Natural killer cell (primary cell): ENCODE measurements around the gene RYR2. TPM values are rescaled to one million over a fixed set of nuclear protein-coding genes. Genes with fewer than 3 reads are reported as not detected.

ENCODE experiments used
- ATAC-seq, 3 donors: fragments of 150-1000 bp in 2 of 3; fragments of 200-7000 bp in 1 of 3; cut with Tn5 transposase; 1 replicate in 1 of 3; 2 replicates in 2 of 3; pipeline ENCODE4 v1.10.0; 2021; ENCODE audit warnings: mild to moderate bottlenecking in 2 of 3, moderate library complexity in 2 of 3
- DNase-seq, 2 donors: peaks; one replicate each; pipeline versions ENCODE4 v3.0.0 to v3.0.0-alpha.2; 2013 to 2021; ENCODE audit warnings: mixed read lengths in 1 of 2
- H3K27ac ChIP-seq: one replicate; pipeline ENCODE4 v1.5.1; 2013; ENCODE audit warnings: mild to moderate bottlenecking, low read length
- H3K27me3 ChIP-seq: one replicate; pipeline ENCODE4 v1.6.1; 2013; ENCODE audit warnings: low read length; ENCODE audit not compliant: control insufficient read depth, insufficient read depth
- H3K36me3 ChIP-seq: one replicate; pipeline ENCODE4 v1.6.1; 2013; ENCODE audit warnings: low read length; ENCODE audit not compliant: control insufficient read depth, insufficient read depth
- H3K4me1 ChIP-seq: one replicate; pipeline ENCODE4 v1.6.1; 2013; ENCODE audit warnings: low read length; ENCODE audit not compliant: control insufficient read depth, insufficient read depth
- H3K4me3 ChIP-seq: one replicate; pipeline ENCODE4 v1.5.1; 2013; ENCODE audit warnings: low read length
- H3K9me3 ChIP-seq: one replicate; pipeline ENCODE4 v1.6.1; 2013; ENCODE audit warnings: low read length; ENCODE audit not compliant: control insufficient read depth, insufficient read depth
- H3K27ac Mint-ChIP-seq, 2 donors: one replicate each; pipeline ENCODE4 v1.8.0; 2022; ENCODE audit warnings: mild to moderate bottlenecking in 2 of 2, mixed read lengths in 2 of 2, moderate library complexity in 1 of 2
- H3K27me3 Mint-ChIP-seq, 2 donors: one replicate each; pipeline ENCODE4 v1.8.0; 2022; ENCODE audit warnings: low read depth in 2 of 2, mixed read lengths in 2 of 2
- H3K36me3 Mint-ChIP-seq: one replicate; pipeline ENCODE4 v1.8.0; 2022; ENCODE audit warnings: mixed read lengths
- H3K4me1 Mint-ChIP-seq, 2 donors: one replicate each; pipeline ENCODE4 v1.8.0; 2022; ENCODE audit warnings: mixed read lengths in 2 of 2
- H3K4me3 Mint-ChIP-seq: one replicate; pipeline ENCODE4 v1.8.0; 2022; ENCODE audit warnings: mild to moderate bottlenecking, moderate library complexity, mixed read lengths
- H3K9me3 Mint-ChIP-seq, 2 donors: one replicate each; pipeline ENCODE4 v1.8.0; 2022; ENCODE audit warnings: mixed read lengths in 2 of 2
- WGBS: methylation state at CpG from one replicate; pipeline ENCODE4 v1.1.7; 2013; ENCODE audit warnings: missing lambda C conversion rate; ENCODE audit not compliant: insufficient coverage; 5-methylcytosine and 5-hydroxymethylcytosine counted together
- intact Hi-C: fragments of 100-400 bp; cut with micrococcal nuclease; formaldehyde crosslinking; loops from one replicate; pipeline ENCODE4 v1.14.2; 2022
- total RNA-seq, 4 donors: library from RNA; stranded (reverse); fragments of 120-200 nt in 1 of 4; gene quantifications; one replicate each; pipeline versions ENCODE4 v1.2.3 to v1.2.4, GENCODE V29; 2013 to 2022
- TF ChIP-seq, protein P1 (sequence below): fragments of 200-600 bp; IDR thresholded peaks from one replicate; pipeline ENCODE4 v1.8.0; 2022; ENCODE audit warnings: antibody characterized with exemption

The RYR2 gene
- total RNA-seq, 3 donors from 2014 or later (not counting 1 experiment from before 2014, with no cell fraction given), result 0.13 to 1.2 (median 0.38) TPM

DNA sequence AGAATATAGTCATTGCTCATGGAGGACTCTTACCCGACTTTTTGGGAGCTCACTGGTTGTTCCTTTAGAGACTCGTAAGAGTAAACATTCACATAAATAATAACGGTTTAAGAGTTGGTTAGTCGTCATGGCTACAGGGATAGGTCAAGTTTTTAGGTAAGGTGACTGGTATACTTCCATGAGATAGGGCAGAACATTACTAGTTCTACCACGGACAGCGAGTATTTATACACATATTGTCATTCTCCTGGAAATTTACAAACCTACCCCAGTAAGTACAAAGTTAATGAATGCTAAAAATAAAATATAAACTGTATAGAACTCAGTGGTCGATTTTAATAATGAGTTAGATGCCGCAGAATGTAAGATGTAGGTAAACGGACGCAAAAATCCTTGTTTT, 1.2 kb upstream of the RYR2 start:
- Histone ChIP-seq H3K4me1 (no peaks in the 10 kb centered on the region), H3K27ac (no peak overlapping the region), H3K4me3 (no peak overlapping the region), H3K36me3 (no peaks in the 10 kb centered on the region), H3K27me3 (peaks cover 16% of the 10 kb centered on the region), H3K9me3 (no peaks in the 10 kb centered on the region)
- 76% methylated on average over 7 of the region's 10 CpGs for WGBS
- Mint-ChIP-seq H3K9me3 (no peaks in the 10 kb centered on the region), H3K4me3 (no peak overlapping the region), H3K27me3 (peaks cover 26 to 32% of the 10 kb centered on the region in 2 donors), H3K36me3 (peaks cover 5% of the 10 kb centered on the region), H3K4me1 (peaks cover 0 to 4% of the 10 kb centered on the region in 2 donors), H3K27ac (no peak overlapping the region)
- TF ChIP-seq, protein P1, sequence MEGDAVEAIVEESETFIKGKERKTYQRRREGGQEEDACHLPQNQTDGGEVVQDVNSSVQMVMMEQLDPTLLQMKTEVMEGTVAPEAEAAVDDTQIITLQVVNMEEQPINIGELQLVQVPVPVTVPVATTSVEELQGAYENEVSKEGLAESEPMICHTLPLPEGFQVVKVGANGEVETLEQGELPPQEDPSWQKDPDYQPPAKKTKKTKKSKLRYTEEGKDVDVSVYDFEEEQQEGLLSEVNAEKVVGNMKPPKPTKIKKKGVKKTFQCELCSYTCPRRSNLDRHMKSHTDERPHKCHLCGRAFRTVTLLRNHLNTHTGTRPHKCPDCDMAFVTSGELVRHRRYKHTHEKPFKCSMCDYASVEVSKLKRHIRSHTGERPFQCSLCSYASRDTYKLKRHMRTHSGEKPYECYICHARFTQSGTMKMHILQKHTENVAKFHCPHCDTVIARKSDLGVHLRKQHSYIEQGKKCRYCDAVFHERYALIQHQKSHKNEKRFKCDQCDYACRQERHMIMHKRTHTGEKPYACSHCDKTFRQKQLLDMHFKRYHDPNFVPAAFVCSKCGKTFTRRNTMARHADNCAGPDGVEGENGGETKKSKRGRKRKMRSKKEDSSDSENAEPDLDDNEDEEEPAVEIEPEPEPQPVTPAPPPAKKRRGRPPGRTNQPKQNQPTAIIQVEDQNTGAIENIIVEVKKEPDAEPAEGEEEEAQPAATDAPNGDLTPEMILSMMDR, result no peak
- ATAC-seq (no peak), DNase-seq (no peak)
- intact Hi-C loops, result no loop called here

GRCh38 chr1:237041461-237041794, 556 bp upstream of the RYR2 start:
- peaks cover 0 to 4% of the 10 kb centered on the region in 2 donors for H3K4me1 Mint-ChIP-seq
- H3K27me3 Mint-ChIP-seq, result peaks cover 26 to 34% of the 10 kb centered on the region in 2 donors
- Histone ChIP-seq H3K4me3 (no peak overlapping the region), H3K9me3 (no peaks in the 10 kb centered on the region), H3K27me3 (peaks cover 16% of the 10 kb centered on the region), H3K27ac (no peak overlapping the region), H3K36me3 (no peaks in the 10 kb centered on the region), H3K4me1 (no peaks in the 10 kb centered on the region)
- no peak for ATAC-seq
- H3K27ac Mint-ChIP-seq, result no peak overlapping the region
- no peak overlapping the region for H3K4me3 Mint-ChIP-seq
- intact Hi-C loops, result no loop called here
- no peaks in the 10 kb centered on the region for H3K9me3 Mint-ChIP-seq
- TF ChIP-seq, protein P1, result no peak
- peaks cover 5% of the 10 kb centered on the region for H3K36me3 Mint-ChIP-seq
- DNase-seq, result no peak
- 19% methylated on average over 7 of the region's 7 CpGs for WGBS

GRCh38 chr1:237042526-237042891, 525 bp downstream of the RYR2 start:
- no peaks in the 10 kb centered on the region for H3K36me3 ChIP-seq
- peaks cover 16% of the 10 kb centered on the region for H3K27me3 ChIP-seq
- H3K27ac ChIP-seq, result no peak overlapping the region
- no peaks in the 10 kb centered on the region for H3K9me3 ChIP-seq
- intact Hi-C loops, result no loop called here
- ATAC-seq (no peak), DNase-seq (no peak)
- Mint-ChIP-seq H3K27ac (no peak overlapping the region), H3K4me3 (no peak overlapping the region), H3K9me3 (no peaks in the 10 kb centered on the region), H3K4me1 (peaks cover 0 to 4% of the 10 kb centered on the region in 2 donors), H3K36me3 (peaks cover 5% of the 10 kb centered on the region), H3K27me3 (peaks cover 26 to 34% of the 10 kb centered on the region in 2 donors)
- no peak overlapping the region for H3K4me3 ChIP-seq
- WGBS, result 4% methylated on average over 41 of the region's 41 CpGs
- TF ChIP-seq, protein P1, result no peak
- H3K4me1 ChIP-seq, result no peaks in the 10 kb centered on the region

DNA sequence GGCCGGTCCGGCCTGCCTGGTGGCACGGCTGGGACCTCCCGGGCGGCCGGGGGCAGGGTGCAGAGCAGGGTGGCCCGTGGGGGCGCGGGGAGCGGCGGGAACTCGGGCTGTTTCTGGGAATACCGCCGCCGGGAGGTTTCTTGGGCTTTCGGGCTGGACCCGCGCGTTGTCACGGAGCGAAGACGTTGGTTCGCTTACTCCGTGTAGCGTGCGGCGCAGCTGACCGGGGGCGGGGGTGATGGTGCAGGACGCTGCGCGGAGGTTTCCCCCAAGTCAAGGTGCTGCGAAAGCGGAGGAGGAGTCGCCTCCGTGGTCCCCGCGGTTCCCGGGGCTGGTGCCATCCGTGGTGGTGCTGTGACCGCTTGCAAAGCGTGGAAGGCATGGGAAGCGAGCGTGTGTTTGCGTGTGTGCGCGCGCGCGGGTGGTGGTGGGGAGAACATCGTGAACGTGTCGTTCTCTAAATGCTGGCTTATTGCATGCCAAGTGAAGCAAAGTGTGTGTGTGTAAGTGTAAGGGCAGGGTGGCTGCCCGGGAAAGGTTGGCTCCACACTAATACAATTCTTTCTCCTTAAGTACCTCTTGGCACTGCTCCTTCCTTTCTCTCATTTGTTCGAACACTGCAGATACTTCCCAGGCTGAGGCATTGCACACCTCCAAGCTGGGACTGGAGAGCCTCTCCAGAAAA, 1.1 kb downstream of the RYR2 start:
- no peak overlapping the region for H3K4me3 Mint-ChIP-seq

More for the DNA sequence above, 1.1 kb downstream of the RYR2 start:
- ATAC-seq (no peak), DNase-seq (no peak)
- TF ChIP-seq, protein P1, result no peak
- no peak overlapping the region for H3K27ac ChIP-seq
- peaks cover 16% of the 10 kb centered on the region for H3K27me3 ChIP-seq
- Mint-ChIP-seq H3K36me3 (peaks cover 5% of the 10 kb centered on the region), H3K9me3 (no peaks in the 10 kb centered on the region), H3K4me1 (peaks cover 0 to 4% of the 10 kb centered on the region in 2 donors), H3K27me3 (peaks cover 26 to 34% of the 10 kb centered on the region in 2 donors), H3K27ac (no peak overlapping the region)
- no peak overlapping the region for H3K4me3 ChIP-seq
- H3K36me3 ChIP-seq, result no peaks in the 10 kb centered on the region
- intact Hi-C loops, result no loop called here
- H3K4me1 ChIP-seq, result no peaks in the 10 kb centered on the region
- no peaks in the 10 kb centered on the region for H3K9me3 ChIP-seq
- WGBS, result 4% methylated on average over 55 of the region's 55 CpGs
